Measurements from ENCODE around the gene UBXN7. TPM values are rescaled to one million over a fixed set of nuclear protein-coding genes. Genes with fewer than 3 reads are reported as not detected.

The UBXN7 gene
- total RNA-seq, 4 donors from 2014 or later, result 4.2 to 8.0 (median 5.4) TPM

DNA sequence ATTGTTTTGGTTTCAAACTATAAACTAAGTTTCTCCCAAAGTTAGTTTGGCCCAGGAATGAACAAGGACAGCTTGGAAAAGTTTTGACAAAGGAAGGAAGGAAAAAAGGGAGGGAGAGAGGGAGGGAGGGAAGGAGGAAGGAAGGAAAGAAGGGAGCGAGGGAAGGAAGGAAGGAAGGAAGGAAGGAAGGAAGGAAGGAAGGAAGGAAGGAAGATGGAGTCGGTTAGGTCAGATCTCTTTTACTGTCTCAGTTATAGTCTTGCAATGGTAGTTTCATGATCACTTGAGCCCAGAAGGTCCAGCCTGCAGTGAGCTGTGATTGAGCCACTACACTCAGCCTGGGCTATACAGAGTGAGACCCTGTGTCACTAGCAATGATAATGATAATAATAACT is 12.3 kb upstream of the UBXN7 start:
- Histone ChIP-seq H3K4me1 (no peaks in the 10 kb centered on the region), H3K27ac (no peak overlapping the region), H3K9me3 (no peaks in the 10 kb centered on the region), H3K36me3 (no peaks in the 10 kb centered on the region), H3K4me3 (no peak overlapping the region), H3K27me3 (no peaks in the 10 kb centered on the region)
- TF ChIP-seq POLR2A (IDR thresholded peaks at IDR 0.05), result no peak
- TF ChIP-seq, protein P1, sequence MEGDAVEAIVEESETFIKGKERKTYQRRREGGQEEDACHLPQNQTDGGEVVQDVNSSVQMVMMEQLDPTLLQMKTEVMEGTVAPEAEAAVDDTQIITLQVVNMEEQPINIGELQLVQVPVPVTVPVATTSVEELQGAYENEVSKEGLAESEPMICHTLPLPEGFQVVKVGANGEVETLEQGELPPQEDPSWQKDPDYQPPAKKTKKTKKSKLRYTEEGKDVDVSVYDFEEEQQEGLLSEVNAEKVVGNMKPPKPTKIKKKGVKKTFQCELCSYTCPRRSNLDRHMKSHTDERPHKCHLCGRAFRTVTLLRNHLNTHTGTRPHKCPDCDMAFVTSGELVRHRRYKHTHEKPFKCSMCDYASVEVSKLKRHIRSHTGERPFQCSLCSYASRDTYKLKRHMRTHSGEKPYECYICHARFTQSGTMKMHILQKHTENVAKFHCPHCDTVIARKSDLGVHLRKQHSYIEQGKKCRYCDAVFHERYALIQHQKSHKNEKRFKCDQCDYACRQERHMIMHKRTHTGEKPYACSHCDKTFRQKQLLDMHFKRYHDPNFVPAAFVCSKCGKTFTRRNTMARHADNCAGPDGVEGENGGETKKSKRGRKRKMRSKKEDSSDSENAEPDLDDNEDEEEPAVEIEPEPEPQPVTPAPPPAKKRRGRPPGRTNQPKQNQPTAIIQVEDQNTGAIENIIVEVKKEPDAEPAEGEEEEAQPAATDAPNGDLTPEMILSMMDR (IDR thresholded peaks at IDR 0.05 in 4 of 5, conservative IDR thresholded peaks at IDR 0.05 in 1 of 5), result no peak
- DNase-seq (no peak), ATAC-seq (no peak)
- intact Hi-C loops (cut with DNase I; ENCODE audit: low total_unique reads) (no loop called here), in situ Hi-C loops (cut with MboI; ENCODE audit: low sequenced_read_pairs in 4 of 4) (no loop called here)

DNA sequence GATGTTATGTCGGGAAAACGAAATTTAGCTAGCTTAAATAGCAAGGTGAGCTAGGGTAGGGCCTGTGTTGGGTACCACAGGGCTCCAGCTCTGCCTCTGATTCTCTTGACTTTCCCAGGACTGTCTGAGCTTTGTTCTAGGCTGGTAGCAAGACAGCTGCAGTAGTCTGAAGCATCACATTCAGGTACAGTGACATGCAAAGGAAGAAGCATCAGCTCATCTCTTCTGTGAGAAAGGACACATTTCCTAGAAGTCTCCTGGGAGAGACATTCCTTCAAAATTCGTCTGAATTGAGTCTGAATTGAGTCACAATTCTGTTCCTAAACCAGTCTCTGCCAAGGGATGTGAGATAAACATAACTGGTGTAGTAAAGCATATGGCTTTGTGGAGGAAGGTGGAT is 8.5 kb upstream of the UBXN7 start:
- Histone ChIP-seq H3K27me3 (no peaks in the 10 kb centered on the region), H3K4me1 (no peaks in the 10 kb centered on the region), H3K27ac (no peak overlapping the region), H3K36me3 (no peaks in the 10 kb centered on the region), H3K4me3 (no peak overlapping the region), H3K9me3 (no peaks in the 10 kb centered on the region)
- intact Hi-C loops (cut with DNase I; ENCODE audit: low total_unique reads), result no loop called here
- TF ChIP-seq, protein P1 (IDR thresholded peaks at IDR 0.05 in 4 of 5, conservative IDR thresholded peaks at IDR 0.05 in 1 of 5), result no peak
- TF ChIP-seq POLR2A (IDR thresholded peaks at IDR 0.05), result no peak
- in situ Hi-C loops (cut with MboI; ENCODE audit: low sequenced_read_pairs in 4 of 4), result no loop called here
- DNase-seq, result no peak
- ATAC-seq, result no peak

DNA sequence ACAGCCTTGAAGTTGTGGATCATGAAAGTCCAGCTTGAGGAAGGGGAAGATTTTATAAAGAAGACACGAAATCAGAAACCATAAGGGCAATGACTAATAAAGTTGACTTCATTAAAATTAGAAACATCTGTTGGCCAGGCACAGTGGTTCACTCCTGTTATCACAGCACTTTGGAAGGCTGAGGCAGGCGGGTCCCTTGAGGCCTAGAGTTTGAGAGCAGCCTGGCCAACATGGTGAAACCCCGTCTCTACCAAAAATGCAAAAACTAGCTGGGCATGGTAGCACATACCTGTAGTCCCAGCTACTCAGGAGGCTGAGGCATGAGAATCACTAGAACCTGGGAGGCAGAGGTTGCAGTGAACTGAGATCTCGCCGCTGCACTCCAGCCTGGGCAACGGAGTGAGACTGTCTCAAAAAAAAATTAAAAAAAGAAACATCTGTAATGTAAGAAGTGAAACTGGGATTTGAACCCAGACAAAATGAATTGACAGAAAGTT is 7.9 kb upstream of the UBXN7 start:
- ATAC-seq, result no peak
- H3K36me3 ChIP-seq, result no peaks in the 10 kb centered on the region
- no peaks in the 10 kb centered on the region for H3K27me3 ChIP-seq
- in situ Hi-C loops (cut with MboI; ENCODE audit: low sequenced_read_pairs in 4 of 4), result no loop called here
- intact Hi-C loops (cut with DNase I; ENCODE audit: low total_unique reads), result no loop called here
- no peaks in the 10 kb centered on the region for H3K4me1 ChIP-seq
- H3K9me3 ChIP-seq, result no peaks in the 10 kb centered on the region
- H3K27ac ChIP-seq, result no peak overlapping the region
- no peak for TF ChIP-seq POLR2A (IDR thresholded peaks at IDR 0.05)
- TF ChIP-seq, protein P1 (IDR thresholded peaks at IDR 0.05 in 4 of 5, conservative IDR thresholded peaks at IDR 0.05 in 1 of 5), result no peak
- DNase-seq, result no peak
- no peak overlapping the region for H3K4me3 ChIP-seq

DNA sequence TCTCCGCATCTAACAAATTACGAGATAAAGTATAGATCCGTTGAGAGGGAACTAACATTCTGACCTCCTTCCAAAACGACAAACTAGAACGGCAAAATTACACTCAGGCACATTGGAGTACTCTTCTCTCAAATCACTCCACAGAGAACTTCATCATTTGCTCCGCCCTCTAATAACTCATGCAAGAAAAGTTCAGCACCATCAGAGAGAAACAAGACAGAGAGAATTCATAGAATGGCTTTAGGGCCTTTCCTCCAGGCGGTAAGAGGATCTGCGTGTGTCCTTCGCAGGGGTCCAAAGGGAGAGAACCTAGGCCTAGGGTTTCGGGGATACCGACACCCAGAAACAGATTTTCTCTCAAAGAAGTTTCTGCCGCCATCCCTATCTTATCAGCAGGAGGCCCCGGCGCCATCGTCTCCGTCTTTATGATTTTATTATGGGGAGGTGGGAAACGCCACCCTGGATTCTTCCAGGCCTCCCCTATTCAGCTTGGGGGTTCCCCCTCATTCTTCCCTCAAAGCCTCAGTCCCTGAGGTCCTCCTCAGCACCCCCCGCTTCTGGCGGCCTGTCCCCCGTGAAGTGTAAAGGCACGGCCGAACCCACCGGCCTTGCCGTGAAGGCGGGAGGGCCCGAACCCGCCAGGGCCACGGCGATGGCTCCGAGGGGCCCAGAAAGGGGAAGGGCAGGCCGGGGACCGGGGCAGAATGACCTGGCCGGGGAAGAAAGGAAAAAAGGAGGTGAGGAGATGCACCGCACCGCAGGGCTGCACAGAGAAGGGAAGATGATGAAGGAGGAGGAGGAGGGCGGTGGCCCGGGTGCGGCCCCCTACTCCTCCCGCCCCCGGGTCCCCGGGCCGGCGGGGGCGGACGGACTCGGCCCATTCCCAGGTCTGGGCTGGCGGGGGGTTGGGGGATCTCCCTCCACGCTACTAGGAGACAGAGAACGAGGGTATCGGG is 768 bp downstream of the UBXN7 start:
- intact Hi-C loops (cut with DNase I; ENCODE audit: low total_unique reads) (loop anchor here (1.0 to 5.0 kb wide), 5 partner anchors 72 to 174 kb away; partner anchors contain the start of genes DYNLT2B, FBXO45, RNF168 and SMCO1), in situ Hi-C loops (cut with MboI; ENCODE audit: low sequenced_read_pairs in 4 of 4) (no loop called here)
- peak overlapping the region; percentile 72 to 99 (median 96) for H3K4me3 ChIP-seq
- TF ChIP-seq, protein P1 (IDR thresholded peaks at IDR 0.05 in 4 of 5, conservative IDR thresholded peaks at IDR 0.05 in 1 of 5), result no peak
- no peak for TF ChIP-seq POLR2A (IDR thresholded peaks at IDR 0.05)
- H3K27ac ChIP-seq, result peak overlapping the region; percentile 93 to 99 (median 96)
- H3K4me1 ChIP-seq, result peaks cover 11 to 14% of the 10 kb centered on the region in 2 donors
- ATAC-seq (peak; percentile 44 to 61), DNase-seq (no peak)
- no peaks in the 10 kb centered on the region for H3K9me3 ChIP-seq
- H3K36me3 ChIP-seq, result no peaks in the 10 kb centered on the region
- H3K27me3 ChIP-seq, result no peaks in the 10 kb centered on the region

Measured in gastrocnemius medialis (tissue), 4 donors.